ENCODE data around the gene ACADVL.

- TF ChIP-seq CTCF (IDR thresholded peaks at IDR 0.05; ENCODE audit: insufficient read depth, low read length): no peak
- no peak for TF ChIP-seq SPI1 (IDR thresholded peaks at IDR 0.05; ENCODE audit: borderline replicate concordance, low read depth)
- no peak for TF ChIP-seq POLR2AphosphoS5 (IDR thresholded peaks at IDR 0.05; ENCODE audit: low read depth)
Observed at GRCh38 chr17:7240375-7240774, 20.6 kb downstream of the ACADVL start.

All from HL-60 (cell line).